C4-2B (cell line): ENCODE measurements around the gene C4A.

ENCODE experiments used
- ZFX ChIP-seq: fragments of 450-650 bp; IDR thresholded peaks from 2 replicates; pipeline ENCODE4 v1.6.1; 2017
- TF ChIP-seq, protein P1 (sequence below): fragments of 450-650 bp; conservative IDR thresholded peaks from 2 replicates; pipeline ENCODE4 v1.5.1; 2017; ENCODE audit warnings: mild to moderate bottlenecking

DNA sequence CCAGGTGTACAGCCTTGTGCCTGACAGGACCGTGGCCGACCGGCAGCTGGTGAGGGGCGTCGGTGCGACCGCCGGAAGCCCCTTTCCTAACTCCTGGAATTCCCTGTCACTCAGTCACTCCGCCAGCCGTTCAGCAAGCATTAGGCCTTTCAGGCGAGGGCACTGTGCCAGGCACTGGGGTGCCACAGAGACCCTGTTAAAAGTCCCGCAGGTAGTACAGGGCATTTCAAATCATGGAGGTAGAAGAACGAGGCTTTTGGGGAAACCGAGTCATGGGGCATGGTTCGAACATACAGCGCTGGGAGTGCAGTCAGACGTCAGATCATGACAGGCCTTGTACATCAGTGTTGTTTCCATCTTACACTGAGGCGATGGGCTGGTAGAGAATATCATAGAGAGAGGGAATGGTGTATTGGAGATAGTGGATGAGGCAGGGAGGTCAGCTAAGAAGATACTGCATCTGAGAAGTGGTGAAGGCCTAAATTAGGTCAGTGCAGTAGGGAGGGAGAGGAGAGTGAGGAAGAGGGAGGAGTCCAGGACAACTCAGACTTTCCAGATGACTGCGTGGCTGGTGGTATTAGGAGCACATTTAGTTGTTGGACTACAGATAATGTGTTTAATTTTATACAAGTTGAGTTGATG, 9.0 kb upstream of the C4A start:
- TF ChIP-seq, protein P1, sequence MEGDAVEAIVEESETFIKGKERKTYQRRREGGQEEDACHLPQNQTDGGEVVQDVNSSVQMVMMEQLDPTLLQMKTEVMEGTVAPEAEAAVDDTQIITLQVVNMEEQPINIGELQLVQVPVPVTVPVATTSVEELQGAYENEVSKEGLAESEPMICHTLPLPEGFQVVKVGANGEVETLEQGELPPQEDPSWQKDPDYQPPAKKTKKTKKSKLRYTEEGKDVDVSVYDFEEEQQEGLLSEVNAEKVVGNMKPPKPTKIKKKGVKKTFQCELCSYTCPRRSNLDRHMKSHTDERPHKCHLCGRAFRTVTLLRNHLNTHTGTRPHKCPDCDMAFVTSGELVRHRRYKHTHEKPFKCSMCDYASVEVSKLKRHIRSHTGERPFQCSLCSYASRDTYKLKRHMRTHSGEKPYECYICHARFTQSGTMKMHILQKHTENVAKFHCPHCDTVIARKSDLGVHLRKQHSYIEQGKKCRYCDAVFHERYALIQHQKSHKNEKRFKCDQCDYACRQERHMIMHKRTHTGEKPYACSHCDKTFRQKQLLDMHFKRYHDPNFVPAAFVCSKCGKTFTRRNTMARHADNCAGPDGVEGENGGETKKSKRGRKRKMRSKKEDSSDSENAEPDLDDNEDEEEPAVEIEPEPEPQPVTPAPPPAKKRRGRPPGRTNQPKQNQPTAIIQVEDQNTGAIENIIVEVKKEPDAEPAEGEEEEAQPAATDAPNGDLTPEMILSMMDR, result no peak
- no peak for TF ChIP-seq ZFX
